T follicular helper cell (primary cell): Measurements from ENCODE around the gene PODXL2.
"Not testable (repeated sequence)": the region's sequence is repeated elsewhere in the genome, so short reads cannot be mapped to it uniquely, and the experiment has no call there.

Source experiments
- DNase-seq: peaks from one replicate; pipeline ENCODE4 v3.0.0-alpha.2; 2020; ENCODE audit warnings: low read depth

The PODXL2 gene

DNA sequence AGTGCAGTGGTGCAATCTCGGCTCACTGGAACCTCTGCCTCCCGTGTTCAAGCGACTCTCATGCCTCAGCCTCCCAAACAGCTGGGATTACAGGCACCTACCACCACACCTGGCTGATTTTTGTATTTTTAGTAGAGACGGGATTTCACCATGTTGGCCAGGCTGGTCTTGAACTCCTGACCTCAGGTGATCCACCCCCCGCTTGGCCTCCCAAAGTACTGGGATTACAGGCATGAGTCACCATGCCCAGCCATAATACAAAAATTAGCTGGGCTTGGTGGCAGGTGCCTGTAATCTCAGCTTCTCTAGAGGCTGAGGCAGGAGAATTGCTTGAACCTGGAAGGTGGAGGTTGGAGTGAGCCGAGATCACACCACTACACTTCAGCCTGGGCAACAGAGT is 26.0 kb downstream of the PODXL2 start:
- DNase-seq = not testable (repeated sequence)

GRCh38 chr3:127655641-127656040 is 26.7 kb downstream of the PODXL2 start:
- DNase-seq = no peak

- no peak for DNase-seq
These were observed 27.9 kb downstream of the PODXL2 start for GRCh38 chr3:127656906-127657305.

GRCh38 chr3:127658234-127658633 is 29.2 kb downstream of the PODXL2 start:
- DNase-seq = no peak

GRCh38 chr3:127660621-127661251 is 31.8 kb downstream of the PODXL2 start:
- DNase-seq = no peak

GRCh38 chr3:127661600-127661999 is 32.6 kb downstream of the PODXL2 start:
- no peak for DNase-seq

DNA sequence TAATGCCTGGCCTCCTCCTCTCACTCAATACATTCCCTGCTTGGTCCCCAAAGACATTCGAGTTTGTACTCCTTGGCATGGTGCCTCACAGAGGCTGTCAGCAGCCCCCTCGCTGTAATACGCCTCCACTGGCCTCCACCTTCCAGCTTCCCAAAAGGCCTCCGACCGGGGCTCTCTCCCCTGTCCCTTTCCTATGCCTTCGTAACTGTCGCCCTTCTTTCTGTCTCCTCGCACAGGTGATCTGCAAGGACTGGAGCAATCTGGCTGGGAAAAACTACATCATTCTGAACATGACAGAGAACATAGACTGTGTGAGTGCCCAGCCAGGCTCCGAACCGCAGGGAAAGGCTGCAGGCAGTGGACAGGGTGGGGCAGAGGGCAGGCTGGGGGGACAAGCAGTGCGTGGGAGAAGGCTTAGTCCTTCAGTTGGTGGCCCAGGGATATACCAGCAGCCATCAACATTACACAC is 33.0 kb downstream of the PODXL2 start:
- DNase-seq = no peak

- DNase-seq = no peak
These were observed 34.2 kb downstream of the PODXL2 start for GRCh38 chr3:127663151-127663550.

- DNase-seq = no peak
These were observed 36.2 kb downstream of the PODXL2 start for GRCh38 chr3:127665165-127665564.

GRCh38 chr3:127665586-127665985 is 36.6 kb downstream of the PODXL2 start:
- no peak for DNase-seq

DNA sequence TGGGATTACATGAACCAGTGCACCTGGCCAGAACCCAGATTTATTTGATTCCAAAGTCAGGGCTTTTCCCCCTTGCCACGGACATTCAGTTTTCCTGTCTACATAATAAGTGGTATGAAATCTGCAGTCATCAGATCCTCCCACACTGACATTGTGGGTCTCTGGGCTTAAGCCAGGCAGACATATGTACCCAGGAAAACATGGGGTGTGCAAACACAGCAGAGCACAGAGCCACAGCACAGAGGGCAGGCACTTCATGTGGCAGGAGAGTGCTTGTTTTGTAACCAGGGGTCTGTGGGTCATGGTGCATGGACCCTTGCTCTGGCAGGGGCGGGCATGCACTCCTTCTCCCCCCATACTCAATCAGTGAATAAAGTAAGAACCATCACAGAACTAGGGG is 37.7 kb downstream of the PODXL2 start:
- no peak for DNase-seq

DNA sequence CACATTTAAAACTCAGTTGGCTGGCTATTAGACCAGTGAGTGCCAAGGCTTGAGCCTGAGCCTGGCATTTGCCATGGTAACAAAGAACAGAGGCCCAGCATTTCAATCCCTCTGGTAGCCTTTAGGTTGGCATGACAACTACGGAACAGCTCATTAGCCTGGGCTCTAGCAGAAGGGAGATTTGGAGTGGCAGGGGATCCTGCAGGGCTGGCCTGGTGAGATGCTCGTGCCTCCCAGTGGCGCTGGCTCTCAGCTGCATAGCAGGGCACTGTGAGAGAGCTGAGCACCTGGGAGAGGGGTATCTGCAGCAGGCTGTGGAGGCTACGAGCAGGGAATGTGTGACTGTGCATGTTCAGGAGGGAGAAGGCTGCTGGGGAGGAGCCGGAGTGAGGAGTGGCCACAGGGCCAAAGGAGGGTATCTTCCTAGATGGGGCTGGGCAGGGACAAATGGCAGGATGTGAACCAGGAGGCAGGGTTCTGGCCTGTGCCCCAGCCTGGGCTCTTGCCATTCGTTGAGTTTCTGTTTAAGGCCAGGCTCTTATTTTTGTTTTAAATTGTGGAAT is 38.2 kb downstream of the PODXL2 start:
- no peak for DNase-seq

- no peak for DNase-seq
These were observed 39.9 kb downstream of the PODXL2 start for GRCh38 chr3:127668906-127669305.

DNA sequence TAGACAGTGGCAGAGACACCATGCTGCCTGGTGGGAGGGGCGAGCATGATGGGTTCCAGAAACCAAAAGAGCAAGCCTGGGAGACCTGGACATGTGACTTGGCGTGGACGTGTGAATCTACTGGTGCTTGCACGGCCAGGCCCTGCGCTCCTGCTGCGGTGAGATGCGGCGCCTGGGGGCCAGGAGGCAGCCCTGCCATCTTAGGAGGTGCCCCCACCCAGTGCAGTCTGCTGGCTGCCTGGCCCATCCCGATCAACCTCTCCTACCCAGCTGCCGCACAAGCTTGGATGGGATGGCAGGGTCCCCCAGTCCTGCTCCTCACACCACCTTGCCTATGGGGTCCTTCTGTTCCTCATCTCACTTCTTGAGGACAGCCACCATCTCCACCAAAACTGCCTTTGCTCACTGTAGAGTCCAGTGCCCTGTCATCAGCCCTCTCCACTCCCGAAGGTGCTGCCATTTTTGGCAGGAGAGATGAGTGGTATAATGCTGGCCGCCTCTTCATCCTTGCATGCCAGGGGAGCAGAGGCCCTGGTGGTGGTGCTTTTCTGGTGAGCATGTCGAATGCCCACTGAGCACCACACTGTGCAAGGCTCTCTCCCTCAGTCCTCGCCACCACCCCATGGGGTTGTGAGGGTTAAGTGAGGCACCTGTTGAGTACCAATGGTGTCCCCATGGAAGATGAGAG is 40.7 kb downstream of the PODXL2 start:
- no peak for DNase-seq

GRCh38 chr3:127670229-127670559 is 41.2 kb downstream of the PODXL2 start:
- no peak for DNase-seq

DNA sequence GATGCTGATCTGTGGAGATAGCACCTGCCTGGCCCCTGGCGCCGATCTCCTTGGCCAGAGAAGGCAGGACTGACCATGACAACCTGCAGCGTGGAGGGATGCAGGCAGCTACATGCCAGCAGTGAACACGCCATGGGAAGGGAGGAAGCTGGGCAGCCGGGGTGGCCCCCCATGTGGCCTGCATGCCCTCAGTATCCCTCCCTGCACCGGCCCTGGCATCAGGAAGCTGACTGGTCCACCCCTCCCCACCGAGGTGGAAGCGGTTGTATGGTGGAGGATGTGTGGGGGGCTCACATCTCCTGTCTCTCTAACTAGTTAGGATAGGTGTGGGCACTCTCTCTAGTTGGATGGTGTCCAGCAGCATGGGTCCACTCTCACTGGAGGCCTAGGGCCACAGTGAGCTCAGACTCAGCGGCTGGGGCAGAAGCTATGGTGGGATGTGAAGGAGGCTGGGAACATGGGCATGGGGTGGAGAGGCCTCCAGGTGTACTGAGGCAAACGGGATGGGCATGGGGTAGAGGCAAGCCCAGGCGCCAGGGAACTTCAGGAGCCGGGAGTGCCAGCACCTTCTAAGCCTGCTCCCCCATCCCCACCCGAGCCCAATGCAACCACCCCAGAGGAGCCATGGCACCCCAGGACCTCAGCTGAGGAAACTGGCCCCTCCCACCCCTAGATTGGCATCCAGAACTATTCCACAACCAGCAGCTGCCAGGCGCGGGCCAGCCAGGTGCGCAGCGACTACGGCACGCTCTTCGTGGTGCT is 42.0 kb downstream of the PODXL2 start:
- DNase-seq = no peak

- peak; percentile 21 for DNase-seq
These were observed 42.8 kb downstream of the PODXL2 start for GRCh38 chr3:127671523-127672428.

GRCh38 chr3:127672429-127673190 is 43.6 kb downstream of the PODXL2 start, which contains the start of gene ABTB1:
Gene ABTB1 (plus strand): TSS chr3:127672952. CDS start chr3:127673026, 74 bp downstream.
- peak; percentile 78 for DNase-seq

DNA sequence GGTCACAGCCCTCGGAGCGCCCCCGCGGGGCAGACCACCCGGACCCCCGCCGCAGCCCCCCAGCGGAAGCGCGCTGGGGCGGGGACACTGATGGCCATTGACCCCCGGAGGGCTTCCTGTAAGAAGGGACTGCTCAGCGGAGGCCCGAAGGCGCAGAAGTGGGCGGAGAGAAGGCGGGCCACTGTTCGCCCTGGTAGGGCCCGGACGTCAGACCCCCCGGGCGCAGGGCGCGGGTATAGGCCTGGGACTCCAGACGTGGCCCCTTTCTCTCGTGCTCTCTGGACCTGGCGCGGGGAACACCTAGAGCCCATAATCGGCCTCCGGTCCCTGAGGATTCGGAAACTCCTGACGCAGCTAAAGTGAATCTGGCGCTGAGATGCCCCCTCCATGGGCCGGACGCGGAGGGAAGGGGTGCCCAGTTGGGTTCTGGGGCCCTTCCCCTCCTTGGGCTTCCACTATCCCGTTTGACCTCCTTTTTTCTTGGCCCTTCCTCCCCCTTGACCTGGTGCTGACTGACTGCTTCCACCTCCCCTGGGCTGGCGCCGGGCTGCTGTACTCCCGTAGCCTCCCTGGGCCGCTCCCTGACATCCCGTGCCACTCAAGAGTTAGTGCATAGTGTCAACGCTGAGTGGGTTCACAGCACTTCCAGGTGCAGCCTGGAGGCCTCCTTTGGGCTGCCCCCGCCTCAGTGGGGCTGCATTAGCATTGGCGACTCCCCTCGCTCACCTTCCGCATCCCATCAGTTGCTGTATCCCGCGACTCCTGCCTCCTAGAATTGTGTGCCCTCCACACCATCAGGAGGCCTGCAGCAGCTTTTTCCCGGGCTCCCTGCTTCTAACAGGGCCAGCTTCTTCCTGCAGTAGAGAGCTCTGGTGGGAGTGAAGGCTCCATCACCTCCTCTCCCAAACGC is 44.5 kb downstream of the PODXL2 start:
- peak; percentile 41 for DNase-seq
